Upper lobe of left lung (tissue), 4 donors: ENCODE results near the gene BCL7C.

ENCODE experiments used
- EP300 ChIP-seq, 4 donors: sonication (generic); formaldehyde crosslinking; IDR thresholded peaks; one replicate each; pipeline ENCODE4 v1.5.1; 2017; ENCODE audit warnings: antibody characterized with exemption in 4 of 4, control low read depth in 2 of 4
- POLR2A ChIP-seq, 4 donors: fragments of 450-650 bp; IDR thresholded peaks; one replicate each; pipeline ENCODE4 v1.5.1; 2016 to 2017; ENCODE audit warnings: antibody characterized with exemption in 4 of 4, mild to moderate bottlenecking in 2 of 4
- TF ChIP-seq, protein P1 (sequence below), 6 experiments: fragments of 450-650 bp in 4 of 6; fragments of 200-600 bp in 2 of 6; sonication (generic) in 2 of 6; IDR thresholded peaks; one replicate each; pipeline ENCODE4 v1.5.1; 2016 to 2019; ENCODE audit warnings: antibody characterized with exemption in 6 of 6

DNA sequence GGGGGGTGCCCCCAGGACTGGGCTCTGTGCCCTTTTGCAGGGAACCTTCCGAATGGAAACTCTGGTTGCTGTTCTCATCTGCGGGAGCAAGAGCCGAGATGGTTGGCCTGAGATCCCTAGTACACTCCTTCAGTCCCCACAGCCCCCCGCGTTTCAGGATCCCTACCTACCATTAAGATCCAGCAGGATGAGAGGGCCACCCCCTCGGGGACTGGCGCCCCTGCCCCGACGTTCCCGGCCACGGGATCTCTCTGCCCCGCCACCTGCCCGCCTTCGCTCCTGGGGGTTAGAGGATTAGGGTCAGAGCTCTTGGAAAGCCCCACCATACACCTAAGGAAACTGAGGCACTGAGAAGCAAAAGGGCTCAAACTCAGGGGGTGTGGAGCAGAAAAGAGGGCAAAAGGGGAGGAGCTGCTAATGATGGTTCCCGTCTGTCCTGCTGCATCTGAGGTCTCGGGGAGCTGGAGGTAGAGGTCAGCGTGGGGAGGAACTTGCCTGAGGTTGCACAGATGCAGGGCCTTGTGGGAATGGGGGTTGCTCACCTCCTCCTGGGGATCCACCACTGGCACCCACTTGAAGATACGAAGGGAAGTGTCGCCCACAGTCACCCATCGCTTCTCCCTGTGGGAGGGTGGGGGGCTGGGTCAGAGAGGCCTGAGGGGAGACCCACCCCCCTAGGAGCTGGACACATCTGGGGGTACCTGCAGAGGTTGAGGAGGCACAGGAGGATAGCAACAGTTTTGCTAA is 1.0 kb downstream of the BCL7C start:
- no peak for TF ChIP-seq POLR2A (IDR thresholded peaks at IDR 0.05)
- no peak for TF ChIP-seq EP300 (IDR thresholded peaks at IDR 0.05)
- TF ChIP-seq, protein P1, sequence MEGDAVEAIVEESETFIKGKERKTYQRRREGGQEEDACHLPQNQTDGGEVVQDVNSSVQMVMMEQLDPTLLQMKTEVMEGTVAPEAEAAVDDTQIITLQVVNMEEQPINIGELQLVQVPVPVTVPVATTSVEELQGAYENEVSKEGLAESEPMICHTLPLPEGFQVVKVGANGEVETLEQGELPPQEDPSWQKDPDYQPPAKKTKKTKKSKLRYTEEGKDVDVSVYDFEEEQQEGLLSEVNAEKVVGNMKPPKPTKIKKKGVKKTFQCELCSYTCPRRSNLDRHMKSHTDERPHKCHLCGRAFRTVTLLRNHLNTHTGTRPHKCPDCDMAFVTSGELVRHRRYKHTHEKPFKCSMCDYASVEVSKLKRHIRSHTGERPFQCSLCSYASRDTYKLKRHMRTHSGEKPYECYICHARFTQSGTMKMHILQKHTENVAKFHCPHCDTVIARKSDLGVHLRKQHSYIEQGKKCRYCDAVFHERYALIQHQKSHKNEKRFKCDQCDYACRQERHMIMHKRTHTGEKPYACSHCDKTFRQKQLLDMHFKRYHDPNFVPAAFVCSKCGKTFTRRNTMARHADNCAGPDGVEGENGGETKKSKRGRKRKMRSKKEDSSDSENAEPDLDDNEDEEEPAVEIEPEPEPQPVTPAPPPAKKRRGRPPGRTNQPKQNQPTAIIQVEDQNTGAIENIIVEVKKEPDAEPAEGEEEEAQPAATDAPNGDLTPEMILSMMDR (IDR thresholded peaks at IDR 0.05) = no peak
